Effector CD4-positive, alpha-beta T cell (primary cell): Measurements from ENCODE around the gene MVK.

Experiments used
- DNase-seq: peaks from one replicate; pipeline ENCODE4 v3.0.0-alpha.2; 2020

The MVK gene

DNA sequence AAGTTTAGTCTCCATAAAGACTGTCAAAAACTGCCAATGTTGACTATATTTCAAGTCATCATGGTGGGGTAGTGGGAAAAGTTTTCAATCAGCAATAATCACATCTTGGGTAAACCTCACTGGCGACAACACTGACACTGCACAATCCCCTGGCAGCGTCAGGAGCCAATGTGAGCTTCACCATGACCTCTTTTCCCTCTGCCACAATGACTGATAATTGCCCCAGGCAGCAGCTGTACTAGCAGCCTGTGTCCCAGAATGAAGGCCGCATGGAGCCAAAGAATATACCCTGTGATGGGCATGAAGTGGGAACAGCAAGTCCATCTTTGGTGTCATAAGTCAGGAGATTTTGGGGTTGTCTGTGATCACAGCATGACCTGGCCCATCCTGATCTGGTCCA is 5.6 kb upstream of the MVK start:
- no peak for DNase-seq

DNA sequence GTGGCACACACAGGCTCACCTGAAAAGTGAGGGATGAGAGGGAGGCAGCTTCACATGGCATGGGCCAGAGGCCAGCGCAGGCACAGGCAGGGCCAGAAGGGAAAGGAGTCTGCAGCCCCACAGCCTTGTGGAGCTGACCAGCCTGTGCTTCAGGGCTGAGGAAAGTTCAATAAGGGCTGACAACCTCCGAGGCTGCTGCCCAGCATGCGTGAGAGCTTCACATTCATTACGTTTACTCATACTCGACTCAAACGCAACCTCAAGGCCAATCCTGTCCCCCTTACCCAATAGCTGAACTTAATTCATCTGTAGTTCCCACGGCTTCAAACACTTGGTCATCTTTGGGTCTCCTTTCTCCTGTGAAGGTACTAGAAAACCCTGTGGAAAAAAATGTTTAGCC is 5.1 kb upstream of the MVK start:
- DNase-seq: no peak

DNA sequence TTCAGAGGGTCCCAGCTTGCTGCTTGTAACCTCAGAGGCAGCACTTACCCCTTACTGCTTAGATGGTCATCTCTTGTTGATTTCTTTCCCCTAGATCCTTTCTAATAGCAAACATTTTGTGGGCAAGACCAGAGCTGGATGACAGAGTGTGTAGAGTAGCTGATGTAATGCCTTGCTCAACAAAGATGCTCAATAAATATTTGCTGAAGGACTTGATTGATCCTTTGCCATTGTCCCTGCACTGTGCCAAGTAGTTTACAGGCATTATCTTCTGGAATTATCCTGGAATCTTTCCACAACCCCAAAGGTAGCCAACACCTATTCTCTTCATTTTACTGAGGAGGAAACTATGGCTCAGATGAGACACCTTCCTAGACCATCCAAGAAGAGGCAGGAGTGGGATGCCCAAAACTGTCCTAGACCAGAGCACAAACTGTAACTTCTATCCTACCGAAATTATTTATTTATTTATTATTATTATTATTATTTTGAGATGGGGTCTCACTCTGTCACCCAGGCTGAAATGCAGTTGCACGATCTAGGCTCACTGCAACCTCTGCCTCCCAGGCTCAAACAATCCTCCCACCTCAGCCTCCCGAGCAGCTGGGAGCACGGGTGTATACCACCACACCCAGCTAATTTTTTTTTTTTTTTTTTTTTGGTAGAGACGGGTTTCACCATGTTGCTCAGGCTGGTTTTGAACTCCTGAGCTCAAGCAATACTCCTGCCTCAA is 1.7 kb upstream of the MVK start:
- no peak for DNase-seq

DNA sequence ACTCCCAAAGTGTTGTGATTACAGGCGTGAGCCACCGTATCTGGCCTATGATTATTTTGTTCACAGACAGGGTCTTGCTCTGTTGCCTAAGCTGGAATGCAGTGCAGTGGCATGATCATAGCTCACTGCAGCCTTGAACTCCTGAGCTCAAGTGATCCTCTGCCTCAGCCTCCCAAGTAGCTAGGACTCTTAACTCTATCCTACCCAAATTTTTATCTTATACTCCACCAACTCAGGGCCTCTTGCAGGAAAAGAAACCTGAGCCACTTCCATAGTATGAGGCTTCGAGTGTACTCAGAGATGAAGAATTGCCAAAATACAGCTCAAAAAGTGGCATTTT is 1.1 kb upstream of the MVK start:
- DNase-seq: no peak

DNA sequence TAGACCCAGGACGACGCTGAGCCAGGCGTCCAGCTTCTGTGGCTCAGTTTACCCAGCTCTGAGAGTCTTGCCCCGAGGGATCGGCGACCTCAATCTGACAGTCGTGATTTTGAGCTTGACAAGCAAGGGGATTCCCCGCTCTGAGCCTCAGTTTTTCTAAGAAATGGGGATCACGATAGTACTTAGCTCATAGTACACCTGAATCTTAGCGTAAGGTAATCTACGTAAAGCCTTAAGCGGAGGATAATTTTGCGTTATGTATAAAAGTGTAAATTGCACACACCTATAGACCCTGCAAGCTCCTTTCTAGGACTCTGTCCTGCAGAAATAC is 285 bp downstream of the MVK start:
- DNase-seq: no peak

DNA sequence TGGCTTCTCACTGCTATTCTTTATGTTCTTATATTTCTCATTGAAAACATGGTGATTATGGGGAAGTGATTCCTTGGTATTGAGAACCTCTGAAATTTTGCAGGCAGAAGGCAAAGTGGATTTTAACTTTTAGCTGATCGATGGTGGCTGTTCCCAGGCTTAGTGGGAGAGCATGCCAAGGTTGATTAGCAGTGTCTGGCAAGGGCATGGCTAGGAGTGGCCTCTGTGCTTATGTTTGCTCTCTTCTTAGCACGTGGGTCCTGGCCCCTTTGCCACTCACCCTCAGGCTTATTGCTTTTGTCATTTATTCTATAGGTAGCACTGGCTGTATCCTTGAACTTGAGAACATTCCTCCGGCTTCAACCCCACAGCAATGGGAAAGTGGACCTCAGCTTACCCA is 2.1 kb downstream of the MVK start:
- no peak for DNase-seq

DNA sequence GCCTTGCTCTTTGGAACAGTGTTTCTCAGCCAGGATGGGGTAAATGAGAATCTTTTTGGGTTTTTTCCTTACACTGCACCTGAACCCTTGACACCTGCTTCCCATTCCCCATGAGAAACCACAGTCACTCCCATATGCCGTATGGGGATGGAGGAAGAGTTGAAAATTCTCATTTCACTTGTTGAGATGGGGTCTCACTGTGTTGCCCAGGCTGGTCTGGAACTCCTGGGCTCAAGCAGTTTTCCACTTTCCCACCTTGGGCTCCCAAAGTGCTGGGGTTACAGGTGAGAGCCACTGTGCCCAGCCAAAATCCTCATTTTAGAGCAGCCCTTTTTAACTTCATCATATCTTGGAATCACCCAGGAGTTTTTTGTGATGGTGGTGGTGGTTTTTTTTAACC is 3.7 kb downstream of the MVK start:
- no peak for DNase-seq

DNA sequence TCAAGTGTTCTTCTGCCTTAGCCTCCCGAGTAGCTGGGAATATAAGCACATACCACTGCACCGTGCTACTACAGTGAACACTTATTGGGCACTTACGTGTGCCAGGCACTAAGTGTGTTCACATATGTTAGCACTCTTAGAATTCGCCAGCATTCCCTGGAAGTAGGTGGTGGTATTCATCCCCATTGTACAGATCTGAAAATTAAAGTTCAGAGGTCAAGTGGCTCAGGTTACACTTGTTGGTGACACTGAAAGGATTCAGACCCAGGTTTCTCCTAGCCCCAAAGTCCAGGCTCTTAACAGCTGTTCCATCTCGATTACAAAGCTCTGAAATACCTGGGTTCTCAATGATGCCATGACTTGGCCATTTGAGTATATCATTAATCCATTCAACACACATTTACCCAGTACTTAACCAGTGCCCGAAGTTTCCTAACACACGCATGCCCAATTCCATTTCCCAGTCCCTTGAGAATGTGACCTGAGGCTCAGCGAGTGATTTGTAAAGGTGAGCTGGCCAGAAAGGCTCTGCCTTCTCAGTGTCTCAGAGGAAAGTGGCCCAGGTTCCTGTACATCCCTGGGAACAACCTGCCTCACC is 4.8 kb downstream of the MVK start:
- DNase-seq: no peak

DNA sequence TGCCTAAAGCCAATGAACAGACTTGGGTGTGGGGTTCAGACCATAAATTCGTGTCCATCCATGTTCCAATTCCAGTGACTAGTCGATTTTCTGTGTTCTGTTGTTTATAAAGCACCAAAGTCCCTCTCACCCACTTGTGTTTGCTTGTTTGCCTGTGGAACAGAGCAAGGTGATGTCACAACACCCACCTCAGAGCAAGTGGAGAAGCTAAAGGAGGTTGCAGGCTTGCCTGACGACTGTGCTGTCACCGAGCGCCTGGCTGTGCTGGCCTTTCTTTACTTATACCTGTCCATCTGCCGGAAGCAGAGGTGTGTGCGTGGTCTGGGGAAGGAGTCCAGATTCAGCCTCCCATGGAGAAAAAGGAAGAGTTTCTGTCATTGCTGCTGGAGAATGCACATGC is 6.0 kb downstream of the MVK start:
- no peak for DNase-seq

DNA sequence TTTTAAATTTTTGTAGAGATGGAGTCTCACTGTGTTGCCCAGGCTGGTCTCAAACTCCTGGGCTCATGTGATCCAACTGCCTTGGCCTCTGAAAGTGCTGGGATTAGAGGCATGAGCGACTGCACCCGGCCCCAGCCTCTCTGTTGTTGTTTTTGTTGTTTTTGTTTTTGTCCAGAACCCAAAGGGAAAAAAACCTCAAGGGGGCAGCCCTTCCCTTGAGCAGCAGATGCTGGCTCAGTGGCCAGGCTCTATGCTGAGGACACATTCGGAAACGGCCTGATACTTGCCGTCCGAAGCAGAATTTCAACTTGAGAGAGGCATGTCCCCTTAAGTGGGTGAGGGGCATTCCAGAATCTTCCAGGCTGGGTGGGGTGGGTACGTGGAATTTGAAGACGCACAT is 6.7 kb downstream of the MVK start:
- no peak for DNase-seq

DNA sequence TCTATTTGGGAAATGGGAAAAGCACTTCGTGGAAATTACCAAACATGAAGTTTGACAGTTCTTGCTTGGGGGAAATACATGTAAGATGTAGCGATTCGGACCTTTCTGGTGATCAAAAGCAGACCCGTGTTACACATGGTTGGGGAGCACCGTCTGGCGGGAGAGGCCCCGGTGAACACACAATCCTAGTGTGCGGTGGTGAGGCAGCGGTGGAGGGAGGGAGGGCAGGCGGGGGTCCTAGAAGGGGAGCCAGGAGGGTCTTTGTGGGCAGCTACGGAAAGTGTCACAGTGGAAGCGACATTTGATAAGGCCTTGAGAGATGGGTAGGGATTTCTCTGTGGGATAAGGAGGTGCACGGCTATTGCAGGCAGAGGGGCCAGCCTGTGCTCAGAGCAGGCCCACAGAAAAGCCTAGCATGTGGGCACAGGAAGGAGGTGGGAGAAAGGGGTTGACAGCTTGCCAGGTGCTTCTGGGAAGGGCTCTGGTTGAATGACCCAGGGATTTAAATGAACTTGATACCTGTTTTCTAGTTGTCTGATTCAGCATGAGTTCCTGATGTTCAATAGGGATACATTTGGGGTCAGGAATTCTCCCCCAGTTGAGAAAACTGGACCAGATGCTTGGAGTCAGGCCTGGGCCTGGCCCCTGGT is 7.2 kb downstream of the MVK start:
- DNase-seq: no peak

DNA sequence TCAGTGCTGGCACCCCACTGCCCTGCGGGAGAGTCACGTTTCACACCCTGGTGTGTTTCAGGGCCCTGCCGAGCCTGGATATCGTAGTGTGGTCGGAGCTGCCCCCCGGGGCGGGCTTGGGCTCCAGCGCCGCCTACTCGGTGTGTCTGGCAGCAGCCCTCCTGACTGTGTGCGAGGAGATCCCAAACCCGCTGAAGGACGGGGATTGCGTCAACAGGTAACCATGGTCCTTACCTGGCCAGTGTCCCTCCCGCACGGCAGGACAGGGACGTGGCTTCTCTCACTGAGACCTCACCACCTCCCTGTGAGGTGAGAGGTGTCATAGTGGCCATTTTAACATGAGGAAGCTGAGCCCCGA is 7.7 kb downstream of the MVK start:
- DNase-seq: no peak

DNA sequence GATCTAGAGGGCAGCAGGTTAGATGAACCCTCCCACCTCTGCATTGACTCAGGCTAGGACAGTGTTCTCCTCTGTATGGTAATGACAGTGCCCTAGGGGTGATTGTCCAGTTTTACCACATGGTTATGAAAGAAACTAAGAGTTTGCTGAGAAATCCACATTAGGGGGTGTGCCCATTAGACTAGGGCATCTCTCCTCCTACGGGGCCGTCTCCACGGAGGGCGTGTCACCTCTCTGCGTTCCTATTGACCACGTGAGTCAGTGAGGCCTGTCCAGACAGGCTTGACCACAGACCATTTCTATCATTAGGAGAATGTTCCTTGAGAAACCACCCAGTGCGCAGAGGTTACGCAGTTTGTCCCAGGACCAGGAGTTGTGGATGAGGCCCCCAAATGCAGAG is 8.3 kb downstream of the MVK start:
- DNase-seq: no peak

DNA sequence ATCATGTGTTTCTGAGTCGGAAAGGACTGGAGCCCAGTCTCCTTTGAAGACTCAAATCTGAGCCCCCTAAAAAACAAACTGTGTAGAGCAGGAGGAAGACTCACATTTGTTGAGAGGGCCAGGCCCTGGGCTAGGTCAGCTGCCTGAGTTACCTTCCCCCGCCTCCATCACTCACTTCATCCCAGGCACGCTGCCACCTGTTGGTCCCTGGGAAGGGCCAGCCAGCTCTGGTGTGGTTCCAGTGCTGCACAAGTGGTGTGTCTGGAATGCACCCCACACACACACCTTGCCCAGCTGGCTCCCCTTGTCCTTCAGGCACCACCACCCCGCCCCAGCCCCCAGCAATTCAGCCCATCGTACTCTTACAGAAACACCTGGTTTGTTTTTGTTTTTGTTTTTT is 9.0 kb downstream of the MVK start:
- no peak for DNase-seq

DNA sequence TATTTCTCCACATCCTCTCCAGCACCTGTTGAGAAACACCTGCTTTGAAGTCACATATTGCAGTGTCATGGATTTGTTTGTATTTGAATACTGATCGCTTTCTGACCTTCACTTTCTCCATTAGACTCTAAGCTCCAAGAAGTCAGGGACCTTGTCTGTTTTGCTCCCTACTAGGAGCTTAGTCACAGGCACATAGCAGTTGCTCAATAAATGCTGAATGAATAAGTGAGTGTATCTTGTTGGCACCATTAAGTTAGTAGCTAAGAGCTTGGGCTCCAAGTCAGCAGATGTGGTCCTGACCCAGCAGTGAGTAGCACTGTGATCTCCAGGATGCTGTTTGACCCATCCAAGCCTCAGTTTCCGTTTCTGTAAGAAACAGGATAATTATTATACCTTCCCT is 10.1 kb downstream of the MVK start:
- no peak for DNase-seq

DNA sequence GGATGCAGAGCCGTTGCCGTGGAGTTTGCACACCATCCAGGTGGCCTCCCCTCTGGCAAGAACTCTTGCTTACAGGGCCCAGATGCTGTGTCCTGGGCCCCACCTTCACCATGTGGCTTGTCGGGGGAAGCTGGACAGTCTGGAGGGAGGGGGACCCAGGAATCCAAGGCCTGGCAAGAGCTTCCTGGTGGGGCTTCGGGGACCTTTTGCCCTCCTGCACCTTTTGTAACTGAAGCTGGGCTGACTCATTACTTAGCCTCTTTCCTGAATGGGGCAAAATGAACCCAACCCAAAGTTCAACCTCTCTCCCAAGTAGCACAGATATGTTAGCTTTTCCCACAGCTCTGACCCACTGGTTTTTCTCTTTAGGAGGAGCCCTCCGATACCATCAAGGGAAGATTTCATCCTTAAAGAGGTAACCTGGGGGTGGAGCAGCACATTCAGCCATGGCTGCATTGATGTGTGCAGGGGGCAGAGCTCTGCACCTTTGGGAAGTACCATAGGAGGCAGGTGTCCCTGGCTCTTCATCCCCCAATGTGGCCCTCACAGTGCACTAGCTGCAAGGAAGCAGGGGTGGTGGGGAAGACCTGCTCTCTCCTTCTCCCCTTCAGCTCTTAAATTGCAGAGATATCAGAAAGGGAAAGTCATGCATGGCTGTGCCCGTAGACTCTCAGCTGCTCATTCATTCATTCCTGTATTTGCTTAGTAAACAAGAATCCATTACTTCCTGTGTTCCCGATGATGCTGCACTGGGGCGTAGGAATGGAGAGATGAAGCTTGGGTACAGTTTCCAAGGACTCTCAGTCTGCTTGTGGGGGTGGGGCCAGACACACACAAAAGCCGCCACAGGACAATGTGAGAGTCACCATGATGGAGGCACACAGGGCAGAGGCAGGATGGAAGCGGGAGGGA is 13.0 kb downstream of the MVK start:
- no peak for DNase-seq

DNA sequence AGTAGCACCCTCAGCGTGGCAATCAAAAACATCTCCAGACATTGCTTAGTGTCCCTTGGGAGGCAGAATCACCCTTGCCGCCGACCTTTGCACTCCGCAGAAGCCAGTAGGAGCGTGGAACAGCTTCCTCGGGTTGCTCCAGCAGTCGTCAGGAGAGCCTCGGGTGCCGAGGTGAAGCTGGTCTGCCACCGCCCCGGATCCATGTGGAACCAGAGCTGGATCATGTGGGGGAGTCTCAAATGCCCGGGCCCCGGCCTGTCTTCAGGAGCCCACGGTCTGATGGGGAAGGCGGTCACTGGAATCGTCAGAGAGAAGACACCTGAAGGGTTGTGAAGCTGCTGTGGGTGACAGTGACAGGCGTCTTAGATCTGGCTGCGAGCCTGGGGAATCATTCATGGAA is 14.3 kb downstream of the MVK start:
- DNase-seq: no peak

DNA sequence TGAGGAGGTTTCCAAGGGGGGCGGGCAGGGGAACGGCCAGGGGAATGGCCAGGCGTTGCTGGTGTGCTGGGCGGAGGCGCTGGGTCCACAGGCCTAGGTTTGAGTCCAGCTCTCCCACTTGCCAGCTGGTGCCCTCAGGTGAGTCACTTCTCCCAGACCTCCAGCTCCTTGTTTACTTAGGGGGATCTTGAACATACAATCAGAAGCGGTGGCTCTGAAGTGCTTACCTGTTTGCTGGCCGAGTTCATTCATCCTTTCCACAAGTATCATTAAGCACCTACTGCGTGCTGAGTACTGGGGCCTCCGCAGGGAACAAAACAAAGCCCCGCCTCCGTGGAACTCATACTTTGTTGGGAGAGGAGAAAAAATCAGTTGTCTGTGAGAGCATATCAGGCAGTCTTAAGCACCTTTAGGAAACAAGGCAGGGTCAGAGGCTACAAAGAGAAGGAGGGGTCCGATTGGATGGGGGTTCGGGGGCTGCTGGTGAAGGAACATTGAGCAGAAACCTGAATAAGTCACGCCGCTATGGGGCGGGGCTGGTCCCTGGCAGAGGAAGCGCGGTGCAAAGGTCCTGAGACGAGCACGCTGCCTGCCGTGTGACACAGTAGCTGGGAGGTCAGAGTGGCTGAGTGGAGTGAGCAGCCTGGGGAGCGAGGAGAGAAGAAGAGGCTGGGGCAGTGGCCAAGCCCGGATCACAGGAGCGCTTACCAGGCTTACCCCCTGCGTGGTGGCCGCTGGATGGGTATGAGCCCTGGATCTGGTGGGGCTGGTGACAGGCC is 15.1 kb downstream of the MVK start:
- no peak for DNase-seq

DNA sequence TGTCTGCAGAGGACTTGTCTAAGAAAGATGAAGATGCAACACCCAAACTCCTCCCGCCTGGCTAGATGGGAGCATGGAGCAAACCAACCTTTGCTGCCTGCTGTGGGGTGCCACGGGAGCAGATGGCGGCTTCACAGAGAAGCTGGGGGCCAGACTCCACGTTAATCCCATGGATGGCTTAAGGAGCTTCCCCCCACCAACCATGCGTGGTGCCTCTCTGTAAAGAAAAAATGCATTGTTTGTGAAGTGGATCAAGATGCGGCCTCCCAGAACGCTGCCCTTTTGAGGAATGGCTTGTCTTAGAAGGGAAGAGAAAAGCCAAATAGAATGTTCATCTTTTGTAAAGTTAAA is 15.6 kb downstream of the MVK start:
- no peak for DNase-seq

DNA sequence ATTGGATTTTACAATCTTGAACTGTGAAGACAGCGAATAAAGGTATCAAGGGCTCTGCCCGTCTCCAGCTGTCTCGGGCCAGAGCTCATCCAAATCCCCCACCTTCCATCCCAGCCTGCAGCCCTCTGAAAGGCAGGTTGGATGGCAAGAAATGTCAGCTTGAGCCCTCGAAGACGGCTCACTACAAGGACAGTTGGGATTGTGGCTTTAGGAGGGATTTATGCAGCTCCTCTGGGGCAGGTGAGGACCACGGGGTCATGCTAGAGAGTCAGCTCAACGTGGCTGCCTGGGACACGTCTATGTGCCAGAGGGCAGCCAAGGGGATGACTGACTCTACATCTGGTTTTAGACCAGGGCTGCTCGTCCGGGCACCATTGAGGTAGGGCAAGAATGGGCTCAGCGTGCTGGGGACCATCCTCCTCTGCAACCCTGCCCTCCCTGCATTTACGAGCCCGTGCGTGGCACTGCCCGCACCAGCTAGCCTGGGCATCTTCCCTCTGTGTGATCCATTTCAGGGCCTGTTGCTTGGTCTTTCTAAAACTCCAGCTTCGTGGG is 16.2 kb downstream of the MVK start:
- DNase-seq: no peak

DNA sequence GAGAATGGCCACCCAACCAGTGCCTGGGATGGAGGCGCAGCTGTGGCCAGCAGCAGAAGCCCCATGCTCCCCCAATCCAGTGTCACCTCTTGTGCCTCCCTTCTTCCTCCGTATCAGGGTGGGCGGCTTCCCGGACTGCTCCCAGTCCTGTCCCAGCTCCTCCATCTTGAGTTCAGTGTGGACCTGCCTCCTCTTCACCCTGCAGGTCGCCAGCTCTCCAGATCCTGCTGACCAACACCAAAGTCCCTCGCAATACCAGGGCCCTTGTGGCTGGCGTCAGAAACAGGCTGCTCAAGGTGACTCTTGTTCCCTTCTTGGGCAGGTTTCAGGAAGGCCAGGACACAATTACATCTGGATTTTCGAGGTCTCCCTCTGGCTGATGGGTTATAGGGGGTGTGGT is 17.0 kb downstream of the MVK start:
- no peak for DNase-seq

DNA sequence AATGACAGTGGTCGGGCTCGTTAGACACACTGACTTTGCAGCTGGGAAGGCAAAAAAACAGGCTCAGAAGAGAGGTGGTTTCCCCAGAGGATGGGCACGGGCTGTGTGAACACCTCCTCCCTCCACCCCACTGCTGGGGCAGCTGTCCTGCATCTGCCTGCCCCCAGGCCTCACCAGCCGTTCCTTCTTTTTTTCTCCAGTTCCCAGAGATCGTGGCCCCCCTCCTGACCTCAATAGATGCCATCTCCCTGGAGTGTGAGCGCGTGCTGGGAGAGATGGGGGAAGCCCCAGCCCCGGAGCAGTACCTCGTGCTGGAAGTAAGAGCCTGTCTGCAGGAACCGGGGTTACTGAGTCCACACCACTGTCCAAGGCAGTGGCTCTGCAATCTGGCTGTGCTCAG is 17.4 kb downstream of the MVK start:
- DNase-seq: no peak
